C4-2B (cell line): ENCODE measurements around the gene SIGLEC7.

Experiments used
- H3K27ac ChIP-seq: fragments of 450-650 bp; 2 replicates; pipeline ENCODE4 v1.5.1; 2017
- CTCF ChIP-seq: fragments of 450-650 bp; conservative IDR thresholded peaks from 2 replicates; pipeline ENCODE4 v1.5.1; 2017; ENCODE audit warnings: mild to moderate bottlenecking
- ZFX ChIP-seq: fragments of 450-650 bp; IDR thresholded peaks from 2 replicates; pipeline ENCODE4 v1.6.1; 2017

The SIGLEC7 gene

GRCh38 chr19:51142119-51142518 is at the start of gene SIGLEC7:
Gene SIGLEC7 (plus strand): TSS chr19:51142301. CDS start chr19:51142370, 69 bp downstream.
- TF ChIP-seq ZFX (no peak), CTCF (no peak)
- H3K27ac ChIP-seq = no peak within 1 kb of the TSS

GRCh38 chr19:51093101-51093500 is 49.0 kb upstream of the SIGLEC7 start:
- H3K27ac ChIP-seq = peak overlapping the region; percentile 42
- no peak for TF ChIP-seq ZFX
- no peak for TF ChIP-seq CTCF

- peak overlapping the region; percentile 42 for H3K27ac ChIP-seq
- TF ChIP-seq CTCF = no peak
- no peak for TF ChIP-seq ZFX
Observed at GRCh38 chr19:51093510-51094345, 48.4 kb upstream of the SIGLEC7 start.

GRCh38 chr19:51094696-51095279 is 47.3 kb upstream of the SIGLEC7 start:
- no peak for TF ChIP-seq ZFX
- peak; percentile 94 for TF ChIP-seq CTCF
- H3K27ac ChIP-seq = no peak overlapping the region

GRCh38 chr19:51096473-51097165 is 45.5 kb upstream of the SIGLEC7 start:
- no peak overlapping the region for H3K27ac ChIP-seq
- TF ChIP-seq CTCF (peak; percentile 37), ZFX (no peak)

GRCh38 chr19:51097166-51097738 is 44.8 kb upstream of the SIGLEC7 start:
- H3K27ac ChIP-seq = no peak overlapping the region
- TF ChIP-seq CTCF (peak; percentile 71), ZFX (no peak)
